NK-92 (cell line): Measurements from ENCODE around the gene STRN.
A peak's percentile ranks its signal among the peaks of the same experiment; 100 is the strongest.
"Not testable (repeated sequence)": the region's sequence is repeated elsewhere in the genome, so short reads cannot be mapped to it uniquely, and the experiment has no call there.

Source experiments
- DNase-seq: peaks from one replicate; lab custom pipeline; 2025; ENCODE audit not compliant: unreplicated experiment; lab: John Stamatoyannopoulos, UW

STRN gene

GRCh38 chr2:36966370-36967235 lies at the start of gene STRN:
STRN (minus strand) TSS chr2:36966536; CDS start chr2:36966463, 73 bp downstream.
- DNase-seq = peak; percentile 98

- DNase-seq = no peak
Measured at GRCh38 chr2:37013315-37013641, 46.9 kb upstream of the STRN start.

DNA sequence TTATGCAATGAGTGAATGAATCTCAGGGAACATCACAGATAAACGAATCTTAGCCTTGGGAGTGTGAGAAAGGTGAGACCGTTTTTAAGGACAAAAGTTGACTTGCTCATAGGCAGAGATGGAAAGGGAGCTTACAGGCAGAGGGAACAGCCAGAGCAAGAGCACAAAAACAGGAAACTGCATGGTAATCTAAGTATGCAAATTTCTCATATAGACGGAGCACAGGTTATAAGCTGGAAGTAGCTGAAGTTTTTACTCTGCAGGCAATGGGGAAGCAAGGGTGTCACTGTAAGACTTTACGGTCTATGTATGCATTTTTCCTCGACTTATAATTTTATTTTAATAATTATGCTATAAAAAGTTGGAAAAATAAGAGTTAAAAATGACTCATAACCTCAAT lies 44.8 kb upstream of the STRN start:
- no peak for DNase-seq

DNA sequence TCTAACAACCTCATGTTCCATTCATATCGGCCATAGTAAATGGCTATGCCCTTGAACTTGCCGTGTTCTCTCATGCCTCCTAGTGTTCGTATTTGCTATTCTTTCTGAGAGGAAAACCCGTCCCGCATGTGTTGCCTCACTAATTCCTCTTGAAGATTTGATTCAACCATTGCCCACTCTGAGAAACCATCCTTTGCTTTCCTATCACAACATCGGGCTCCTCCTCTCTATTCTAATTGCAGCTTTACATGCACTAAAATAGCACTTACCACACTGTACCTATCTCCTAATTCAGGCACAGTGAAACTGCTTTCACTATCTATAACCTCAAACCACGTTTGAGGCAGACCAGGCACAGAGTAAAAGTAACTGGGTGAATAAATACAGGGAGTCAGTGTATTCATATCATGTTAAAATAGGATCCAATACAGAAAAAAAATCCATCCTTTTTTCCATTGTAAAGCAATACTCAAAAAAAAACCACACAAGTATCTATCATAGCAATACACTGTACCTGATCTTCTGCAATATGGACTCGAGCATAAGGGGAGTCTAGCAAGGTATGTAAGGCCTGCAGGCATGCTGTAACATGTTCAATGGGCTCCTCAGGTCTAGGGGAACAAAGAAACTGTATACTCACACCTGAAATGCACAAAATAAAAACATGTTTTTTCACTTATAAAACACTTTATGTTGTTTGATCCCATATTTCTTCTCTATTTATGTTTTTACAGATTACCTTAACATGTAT lies 39.0 kb upstream of the STRN start:
- no peak for DNase-seq

DNA sequence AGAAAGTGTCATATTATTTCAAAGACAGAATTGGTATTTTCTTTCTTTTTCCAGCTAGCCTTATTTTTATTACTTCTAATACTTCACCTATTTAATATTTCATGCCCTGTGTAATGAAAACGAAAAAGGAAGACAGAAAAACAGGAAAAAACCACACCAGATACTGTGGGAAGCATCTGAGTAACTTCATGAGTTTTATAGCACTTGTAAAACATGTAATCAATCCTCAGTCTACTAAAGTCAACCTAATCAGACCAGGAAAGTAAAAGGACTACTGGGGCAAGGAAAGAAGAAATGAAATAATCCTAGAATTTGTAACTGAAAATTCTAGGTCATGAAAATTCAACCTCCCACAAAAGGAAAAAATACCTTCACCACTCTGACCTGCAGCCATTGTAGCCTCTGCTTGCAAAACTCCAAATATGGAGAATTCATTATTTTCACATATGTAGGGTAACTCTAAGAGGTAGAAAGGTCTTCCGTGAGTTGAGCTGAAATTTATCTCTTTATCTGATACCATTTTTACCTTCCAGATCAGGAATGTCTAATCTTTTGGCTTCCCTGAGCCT lies 34.7 kb upstream of the STRN start:
- no peak for DNase-seq

DNA sequence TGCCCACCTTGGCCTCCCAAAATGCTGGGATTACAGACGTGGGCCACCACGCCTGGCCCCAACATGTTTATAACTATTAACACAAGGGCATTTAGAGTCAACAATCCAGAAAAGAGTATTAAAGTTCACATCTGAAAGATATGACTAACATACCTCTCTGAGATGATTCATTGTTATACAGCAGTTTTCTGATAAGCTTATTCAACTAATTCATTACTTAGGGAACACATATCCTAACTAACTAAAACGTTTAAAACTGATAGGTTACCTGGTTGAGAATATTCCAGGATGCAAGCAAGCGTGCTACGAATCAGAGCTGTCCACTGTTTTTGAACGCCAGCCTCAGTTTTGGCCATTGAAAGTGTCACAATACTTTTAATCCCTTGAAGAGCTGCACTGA lies 34.0 kb upstream of the STRN start:
- no peak for DNase-seq

GRCh38 chr2:36999416-36999815 lies 33.1 kb upstream of the STRN start:
- DNase-seq = not testable (repeated sequence)

- no peak for DNase-seq
Measured at GRCh38 chr2:36993841-36994620, 27.7 kb upstream of the STRN start.

- DNase-seq = no peak
Measured at GRCh38 chr2:36988008-36988407, 21.7 kb upstream of the STRN start.

DNA sequence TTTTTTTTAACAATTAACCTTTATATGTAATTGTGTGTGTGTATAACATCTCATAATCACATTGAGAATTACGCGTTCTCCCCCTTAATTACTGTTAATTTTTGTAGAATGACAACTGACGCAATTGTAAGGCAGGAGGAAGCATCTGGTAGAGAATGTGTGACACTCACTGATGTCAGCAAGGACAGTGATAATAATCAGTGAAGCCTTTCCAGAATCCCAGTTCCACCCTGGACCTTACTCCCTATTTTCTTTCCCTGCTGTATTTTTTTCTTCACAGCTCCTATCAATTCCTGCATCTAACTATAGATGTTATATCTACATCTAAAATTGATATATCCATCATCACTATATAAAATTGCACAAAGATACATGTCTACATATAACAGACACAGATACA lies 16.1 kb upstream of the STRN start:
- no peak for DNase-seq

DNA sequence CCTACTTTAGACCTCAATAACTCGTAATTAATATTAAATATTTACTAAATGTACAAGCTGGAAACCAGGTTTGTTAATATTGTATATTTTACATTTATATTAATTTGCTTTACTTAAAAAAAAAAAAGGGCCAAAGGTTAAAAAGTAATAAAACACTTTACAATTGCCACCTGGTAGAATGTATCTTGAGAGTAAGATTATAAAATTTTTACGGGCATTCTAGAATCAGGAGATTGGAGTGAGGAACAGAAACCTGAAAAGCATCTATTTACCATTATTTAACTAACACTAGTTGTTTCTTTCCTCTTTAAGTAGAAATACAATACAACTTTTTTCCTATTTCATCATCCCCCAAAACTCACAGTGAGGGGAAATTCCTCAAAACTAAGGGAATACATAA lies 15.6 kb upstream of the STRN start:
- no peak for DNase-seq

GRCh38 chr2:36979007-36979406 lies 12.7 kb upstream of the STRN start:
- not testable (repeated sequence) for DNase-seq

GRCh38 chr2:36976065-36976464 lies 9.7 kb upstream of the STRN start:
- no peak for DNase-seq

GRCh38 chr2:36975306-36975705 lies 9.0 kb upstream of the STRN start:
- no peak for DNase-seq

DNA sequence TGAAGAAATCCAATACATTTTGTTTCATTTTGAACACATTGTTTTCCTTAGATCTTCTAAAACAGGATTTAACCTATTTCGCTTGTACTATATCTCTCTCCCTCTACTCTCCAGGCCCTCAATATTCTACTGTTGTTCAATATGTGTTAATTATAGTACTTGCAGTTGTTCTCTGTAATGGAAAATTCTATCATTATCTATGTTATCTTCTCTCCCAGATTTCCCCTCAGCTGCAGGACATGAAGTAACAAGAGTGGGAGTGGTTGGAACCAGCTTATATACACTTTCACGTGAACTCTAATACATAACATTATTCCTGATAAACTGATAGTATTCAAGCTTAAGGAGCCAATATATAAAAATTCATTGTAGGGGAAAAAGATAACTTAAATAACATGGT lies 7.0 kb upstream of the STRN start:
- DNase-seq = no peak

GRCh38 chr2:36971990-36972389 lies 5.7 kb upstream of the STRN start:
- no peak for DNase-seq

DNA sequence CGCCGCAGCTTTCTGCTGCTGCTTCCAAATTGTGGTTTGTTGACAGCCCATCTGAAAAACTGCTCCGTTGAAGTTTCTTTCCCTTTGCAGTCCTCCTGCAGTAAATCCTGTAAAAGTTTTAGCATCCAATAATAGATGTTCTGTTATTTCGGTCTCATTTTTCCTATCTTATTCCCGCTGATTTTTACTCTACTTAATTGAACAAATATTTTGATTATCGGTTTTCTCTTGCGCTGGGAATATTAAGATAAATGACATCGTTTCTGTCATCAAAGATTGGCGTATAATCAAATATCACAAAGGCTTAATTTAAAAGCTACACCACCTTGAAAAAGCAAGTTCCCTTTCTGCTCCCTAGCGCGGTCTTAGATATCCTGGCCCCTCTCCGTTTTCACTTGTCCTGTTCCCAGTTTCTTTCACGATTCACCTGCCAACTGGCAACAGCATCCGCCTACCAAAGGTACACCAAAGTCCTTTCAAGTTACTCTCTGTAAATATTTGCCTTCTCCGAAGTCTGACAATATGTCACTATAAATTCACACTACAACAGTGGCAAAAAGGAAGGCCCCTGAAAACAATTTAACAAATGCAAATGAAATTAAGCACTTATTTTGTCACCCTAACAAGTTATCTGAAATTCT lies 1.0 kb upstream of the STRN start:
- DNase-seq = no peak

GRCh38 chr2:36965751-36966369 lies 476 bp downstream of the STRN start:
- DNase-seq = no peak

GRCh38 chr2:36965206-36965605 lies 1.1 kb downstream of the STRN start:
- DNase-seq = no peak

GRCh38 chr2:36964496-36965058 lies 1.8 kb downstream of the STRN start:
- no peak for DNase-seq
